ENCODE measurements around the gene CRKL. TPM values are rescaled to one million over a fixed set of nuclear protein-coding genes. Genes with fewer than 3 reads are reported as not detected.

The CRKL gene
- 9.6 and 10.2 TPM in 2 replicates for polyA plus RNA-seq (2012; rRNA removed)
- 12.2 and 12.7 TPM in 2 replicates for polyA plus RNA-seq (2012; cell fraction: cytosol; rRNA removed)
- polyA plus RNA-seq (2012; cell fraction: nucleus; rRNA removed): 6.8 and 8.9 TPM in 2 replicates

GRCh38 chr22:20916916-20917810, at the start of gene CRKL:
TSS of gene CRKL (plus strand) at chr22:20917407. CDS start at chr22:20917935, 528 bp downstream.
- Histone ChIP-seq H3K4me1 (ENCODE audit: control insufficient read depth in 1 of 2, insufficient read depth in 2 of 2, low read depth in 1 of 2, low read length in 1 of 2) (peaks cover 7 to 10% of the 10 kb centered on the region in 2 experiments; a peak in 3 of 4 replicates), H2AFZ (ENCODE audit: low read depth) (peak within 1 kb of the TSS; percentile 92), H3K9ac (peak within 1 kb of the TSS; percentile 93), H3K9me3 (no peaks in the 10 kb centered on the region), H3K27me3 (ENCODE audit: insufficient read depth) (no peaks in the 10 kb centered on the region), H3K4me3 (ENCODE audit: low read depth in 2 of 2, low read length in 1 of 2) (peak within 1 kb of the TSS; percentile 86 to 98), H3K9me2 (no peaks in the 10 kb centered on the region), H3K4me2 (peak within 1 kb of the TSS; percentile 86), H3K79me2 (ENCODE audit: insufficient read depth) (peaks cover 49% of the 10 kb centered on the region), H3K36me3 (replicated peaks in 1 of 2; ENCODE audit: control insufficient read depth in 1 of 2, insufficient read depth in 2 of 2, low read length in 1 of 2) (no peaks in the 10 kb centered on the region), H3K27ac (ENCODE audit: low read depth in 2 of 2, low read length in 1 of 2) (peak within 1 kb of the TSS; percentile 86 to 93), H4K20me1 (ENCODE audit: insufficient read depth) (peaks cover 42% of the 10 kb centered on the region), H3F3A (replicated peaks; ENCODE audit: insufficient read depth) (no peaks in the 10 kb centered on the region)
- DNase-seq: peak; percentile 100
- WGBS (ENCODE audit: low lambda C conversion rate): no CpG with 5 or more reads among the region's 92 CpGs
- POLR2A ChIA-PET: interaction anchor here (0.7 to 3.2 kb wide), 3 partner anchors 11 to 85 kb away, joined by 3 to 11 read pairs (median 3); partner anchors contain the start of gene THAP7
- CTCF ChIA-PET: interaction anchor here (0.6 to 2.1 kb wide), 24 partner anchors 9 to 129 kb away, joined by 3 to 20 read pairs (median 4); partner anchors contain the start of genes LRRC74B and LZTR1
- TF ChIP-seq JUND (IDR thresholded peaks at IDR 0.05): no peak
- peak; percentile 79 for TF ChIP-seq ELF1 (IDR thresholded peaks at IDR 0.05)
- peak; percentile 88 for TF ChIP-seq POLR2AphosphoS5 (IDR thresholded peaks at IDR 0.05; ENCODE audit: low read depth, low read length)
- peak; percentile 10; the same call in 1 of the 2 replicates for TF ChIP-seq FOSL2 (IDR thresholded peaks at IDR 0.05; ENCODE audit: borderline replicate concordance, low read depth)
- TF ChIP-seq TCF12 (IDR thresholded peaks at IDR 0.05): peak; percentile 59
- TF ChIP-seq MEF2A (IDR thresholded peaks at IDR 0.05; ENCODE audit: borderline replicate concordance, low read depth): no peak
- TF ChIP-seq GABPA (IDR thresholded peaks at IDR 0.05; ENCODE audit: low read depth): no peak
- no peak for TF ChIP-seq RXRA (IDR thresholded peaks at IDR 0.05; ENCODE audit: borderline replicate concordance, low read depth)
- peak; percentile 89 for TF ChIP-seq NRF1 (IDR thresholded peaks at IDR 0.05; ENCODE audit: low read depth, low read length)
- peak; percentile 69; the same call in 1 of the 2 replicates for TF ChIP-seq TAF1 (IDR thresholded peaks at IDR 0.05; ENCODE audit: borderline replicate concordance, low read depth, low read length)
- no peak for TF ChIP-seq ZBTB33 (IDR thresholded peaks at IDR 0.05; ENCODE audit: borderline replicate concordance, low read depth)
- peak; percentile 93 for TF ChIP-seq CTCF (IDR thresholded peaks at IDR 0.05)
- TF ChIP-seq RFX5 (IDR thresholded peaks at IDR 0.05; ENCODE audit: low read length): peak; percentile 88; the same call in 1 of the 2 replicates
- no peak for TF ChIP-seq TEAD4 (IDR thresholded peaks at IDR 0.05; ENCODE audit: borderline replicate concordance, insufficient read depth)
- no peak for TF ChIP-seq REST (IDR thresholded peaks at IDR 0.05; ENCODE audit: low read depth, low read length)
- TF ChIP-seq PBX3 (IDR thresholded peaks at IDR 0.05): no peak
- TF ChIP-seq YY1 (IDR thresholded peaks at IDR 0.05; ENCODE audit: low read depth): peak; percentile 92
- TF ChIP-seq RAD21 (IDR thresholded peaks at IDR 0.05; ENCODE audit: low read length): peak; percentile 59
- TF ChIP-seq EZH2phosphoT487 (IDR thresholded peaks at IDR 0.05; ENCODE audit: borderline replicate concordance, low read depth): no peak
- no peak for TF ChIP-seq FOXJ3 (CRISPR knock-in tag; IDR thresholded peaks at IDR 0.05)
- peak; percentile 78; the same call in 1 of the 2 replicates for TF ChIP-seq MAX (IDR thresholded peaks at IDR 0.05; ENCODE audit: low read depth)
- TF ChIP-seq EP300 (IDR thresholded peaks at IDR 0.05; ENCODE audit: borderline replicate concordance in 1 of 2, low read depth in 1 of 2, low read length in 1 of 2): no peak
- TF ChIP-seq RCOR1 (IDR thresholded peaks at IDR 0.05; ENCODE audit: low read length): no peak; the same call in 1 of the 2 replicates
- peak; percentile 94 for TF ChIP-seq MXI1 (IDR thresholded peaks at IDR 0.05; ENCODE audit: low read depth, low read length)
